Peyer's patch (tissue), 4 donors: ENCODE results near the gene GRM1. TPM values are rescaled to one million over a fixed set of nuclear protein-coding genes. Genes with fewer than 3 reads are reported as not detected.

Experiments
- DNase-seq, 3 donors: peaks; one replicate each; pipeline ENCODE4 v3.0.0-alpha.2; 2017 to 2019
- H3K27ac ChIP-seq, 4 donors: fragments of 200-600 bp; sonication (generic); one replicate each; pipeline ENCODE4 v1.5.1; 2016 to 2019
- H3K27me3 ChIP-seq, 2 donors: fragments of 200-600 bp; sonication (generic); one replicate each; pipeline ENCODE4 v1.5.1; 2019
- H3K36me3 ChIP-seq, 3 donors: fragments of 200-600 bp; sonication (generic); one replicate each; pipeline ENCODE4 v1.5.1; 2016 to 2019
- H3K4me1 ChIP-seq, 4 donors: fragments of 200-600 bp; sonication (generic); one replicate each; pipeline ENCODE4 v1.5.1; 2016 to 2019
- H3K4me3 ChIP-seq, 4 donors: fragments of 200-600 bp; sonication (generic); 1 replicate in 3 of 4; 2 replicates in 1 of 4; pipeline ENCODE4 v1.5.1; 2016 to 2019; ENCODE audit warnings: mild to moderate bottlenecking in 1 of 4
- H3K9me3 ChIP-seq, 4 donors: fragments of 200-600 bp; sonication (generic); one replicate each; pipeline ENCODE4 v1.5.1; 2016 to 2019; ENCODE audit warnings: mild to moderate bottlenecking in 1 of 4
- POLR2A ChIP-seq, 2 donors: fragments of 450-650 bp; IDR thresholded peaks; one replicate each; pipeline ENCODE4 v1.5.1; 2017; ENCODE audit warnings: antibody characterized with exemption in 2 of 2, mild to moderate bottlenecking in 2 of 2, moderate library complexity in 2 of 2
- total RNA-seq, 4 donors: library from RNA; depleted of rRNA; stranded (reverse); fragments of >200 nt; gene quantifications; one replicate each; pipeline ENCODE4 v1.1.0, GENCODE V29; 2016
- TF ChIP-seq, protein P1 (sequence below), 6 experiments: fragments of 450-650 bp in 4 of 6; fragments of 200-600 bp in 2 of 6; sonication (generic) in 1 of 6; IDR thresholded peaks; one replicate each; pipeline ENCODE4 v1.5.1; 2017 to 2019; ENCODE audit warnings: antibody characterized with exemption in 6 of 6, mild to moderate bottlenecking in 3 of 6, moderate library complexity in 1 of 6

Gene GRM1
- total RNA-seq, 4 donors from 2014 or later = not detected

DNA sequence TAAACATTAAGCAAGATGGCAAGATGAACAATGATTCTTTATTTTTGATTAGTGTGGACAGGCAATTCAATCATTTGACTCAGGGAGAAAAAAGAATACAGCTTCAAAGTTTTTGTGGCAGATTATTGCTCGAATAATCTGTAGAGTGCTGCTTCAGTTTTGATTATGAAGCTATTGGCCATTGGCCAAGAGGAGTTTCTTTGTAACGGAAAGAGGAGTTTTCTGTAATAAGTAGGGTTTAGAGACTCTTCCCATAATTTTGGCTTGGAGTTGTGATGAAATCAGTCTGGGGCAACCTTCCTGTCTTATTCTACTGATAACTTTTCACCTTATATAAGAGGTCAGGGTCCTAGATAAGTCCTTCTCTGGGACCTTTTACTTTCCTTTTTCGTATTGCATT, 258.1 kb downstream of the GRM1 start:
- H3K36me3 ChIP-seq = no peaks in the 10 kb centered on the region
- H3K4me1 ChIP-seq = no peaks in the 10 kb centered on the region
- H3K27ac ChIP-seq = no peak overlapping the region
- no peak for DNase-seq
- TF ChIP-seq, protein P1, sequence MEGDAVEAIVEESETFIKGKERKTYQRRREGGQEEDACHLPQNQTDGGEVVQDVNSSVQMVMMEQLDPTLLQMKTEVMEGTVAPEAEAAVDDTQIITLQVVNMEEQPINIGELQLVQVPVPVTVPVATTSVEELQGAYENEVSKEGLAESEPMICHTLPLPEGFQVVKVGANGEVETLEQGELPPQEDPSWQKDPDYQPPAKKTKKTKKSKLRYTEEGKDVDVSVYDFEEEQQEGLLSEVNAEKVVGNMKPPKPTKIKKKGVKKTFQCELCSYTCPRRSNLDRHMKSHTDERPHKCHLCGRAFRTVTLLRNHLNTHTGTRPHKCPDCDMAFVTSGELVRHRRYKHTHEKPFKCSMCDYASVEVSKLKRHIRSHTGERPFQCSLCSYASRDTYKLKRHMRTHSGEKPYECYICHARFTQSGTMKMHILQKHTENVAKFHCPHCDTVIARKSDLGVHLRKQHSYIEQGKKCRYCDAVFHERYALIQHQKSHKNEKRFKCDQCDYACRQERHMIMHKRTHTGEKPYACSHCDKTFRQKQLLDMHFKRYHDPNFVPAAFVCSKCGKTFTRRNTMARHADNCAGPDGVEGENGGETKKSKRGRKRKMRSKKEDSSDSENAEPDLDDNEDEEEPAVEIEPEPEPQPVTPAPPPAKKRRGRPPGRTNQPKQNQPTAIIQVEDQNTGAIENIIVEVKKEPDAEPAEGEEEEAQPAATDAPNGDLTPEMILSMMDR (IDR thresholded peaks at IDR 0.05) = no peak
- no peaks in the 10 kb centered on the region for H3K9me3 ChIP-seq
- no peaks in the 10 kb centered on the region for H3K27me3 ChIP-seq
- no peak overlapping the region for H3K4me3 ChIP-seq

DNA sequence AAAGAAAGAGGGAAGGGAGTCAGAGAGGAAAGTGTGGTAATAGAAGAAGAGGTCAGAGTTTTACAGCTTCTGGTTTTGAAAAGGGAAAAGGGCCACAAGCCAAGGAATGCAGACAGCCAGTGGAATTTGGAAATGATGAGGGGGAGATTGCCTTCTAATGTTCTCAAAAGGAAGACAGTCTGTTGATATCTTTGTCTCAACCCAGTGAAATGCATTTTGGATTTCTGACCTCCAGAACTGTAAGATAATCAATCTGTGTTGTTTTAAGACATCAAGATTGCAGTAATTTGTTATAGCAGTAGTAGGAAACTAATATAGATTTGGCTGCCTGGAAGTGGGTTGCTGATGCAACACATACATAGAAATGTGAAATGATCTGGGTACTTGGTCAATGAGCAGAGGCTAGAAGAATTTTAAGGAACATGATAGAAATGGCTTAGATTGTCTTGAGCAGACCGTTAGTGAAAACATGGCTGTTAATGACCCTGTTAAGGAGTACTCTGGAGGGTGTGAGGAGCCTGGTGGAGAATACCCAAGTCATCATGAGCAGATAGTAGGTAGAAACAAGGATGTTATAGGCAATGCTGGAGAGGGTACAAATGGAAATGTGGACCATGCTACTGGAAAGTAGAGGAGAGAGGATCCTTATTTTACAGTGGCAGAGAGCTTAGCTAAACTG, 259.0 kb downstream of the GRM1 start:
- no peak overlapping the region for H3K27ac ChIP-seq
- no peaks in the 10 kb centered on the region for H3K36me3 ChIP-seq
- TF ChIP-seq, protein P1 (IDR thresholded peaks at IDR 0.05) = no peak
- TF ChIP-seq POLR2A (IDR thresholded peaks at IDR 0.05) = no peak
- H3K4me3 ChIP-seq = no peak overlapping the region
- H3K4me1 ChIP-seq = no peaks in the 10 kb centered on the region
- no peaks in the 10 kb centered on the region for H3K9me3 ChIP-seq
- H3K27me3 ChIP-seq = no peaks in the 10 kb centered on the region
- DNase-seq = no peak

DNA sequence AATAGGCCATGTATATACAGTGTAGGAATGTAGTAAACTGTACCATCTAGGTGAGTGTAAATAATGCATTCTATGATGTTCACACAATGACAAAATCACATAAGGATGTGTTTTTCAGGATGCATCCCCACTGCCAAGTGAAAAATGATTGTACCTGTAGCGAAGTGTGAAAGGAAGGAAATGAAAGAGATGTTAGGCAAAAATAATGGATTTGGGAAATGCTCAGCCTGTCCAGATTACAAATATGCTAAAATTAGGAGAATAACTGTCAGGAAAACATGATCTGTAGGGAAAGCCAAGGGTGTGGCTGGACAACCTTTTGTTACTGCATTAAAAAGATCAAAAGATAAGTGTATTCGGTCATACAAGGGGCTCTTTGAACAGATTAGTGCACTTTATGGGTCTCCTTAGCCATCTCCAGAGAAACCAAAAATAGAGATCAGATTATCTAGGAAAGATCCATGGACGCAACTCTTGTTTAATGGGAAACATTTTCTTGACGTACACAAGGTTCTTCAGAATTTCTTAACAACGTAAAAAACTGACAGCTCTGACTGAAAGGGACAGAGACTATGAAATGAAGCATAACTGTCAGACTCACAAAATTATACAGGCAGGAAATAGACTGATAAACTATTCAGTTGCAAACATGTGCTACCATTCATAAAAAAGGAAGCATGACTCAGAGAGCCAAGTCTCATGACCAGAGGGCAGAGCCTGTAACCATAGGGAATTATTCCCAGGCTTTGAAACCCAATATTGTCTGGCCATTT, 261.1 kb downstream of the GRM1 start:
- Histone ChIP-seq H3K9me3 (no peaks in the 10 kb centered on the region), H3K4me1 (no peaks in the 10 kb centered on the region), H3K27ac (no peak overlapping the region), H3K4me3 (no peak overlapping the region), H3K27me3 (no peaks in the 10 kb centered on the region), H3K36me3 (no peaks in the 10 kb centered on the region)
- no peak for DNase-seq
- no peak for TF ChIP-seq POLR2A (IDR thresholded peaks at IDR 0.05)
- TF ChIP-seq, protein P1 (IDR thresholded peaks at IDR 0.05) = no peak

DNA sequence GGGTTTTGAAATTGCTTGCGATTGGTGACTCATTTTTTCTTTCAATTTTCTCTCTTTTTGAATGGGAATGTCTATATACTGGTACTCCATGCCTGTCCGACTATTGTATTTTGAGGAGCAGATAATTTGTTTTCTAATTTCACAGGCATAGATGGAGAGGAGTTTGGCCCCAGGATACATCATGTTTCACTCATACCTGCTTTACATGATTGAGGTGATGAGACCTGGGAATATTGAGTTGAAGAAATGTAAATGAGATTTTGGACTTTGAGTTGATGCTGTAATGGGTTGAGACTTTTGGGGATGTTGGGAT, 261.7 kb downstream of the GRM1 start:
- Histone ChIP-seq H3K4me1 (no peaks in the 10 kb centered on the region), H3K27me3 (no peaks in the 10 kb centered on the region), H3K9me3 (no peaks in the 10 kb centered on the region), H3K36me3 (no peaks in the 10 kb centered on the region), H3K4me3 (no peak overlapping the region), H3K27ac (no peak overlapping the region)
- TF ChIP-seq, protein P1 (IDR thresholded peaks at IDR 0.05) = no peak
- no peak for TF ChIP-seq POLR2A (IDR thresholded peaks at IDR 0.05)
- DNase-seq = no peak

DNA sequence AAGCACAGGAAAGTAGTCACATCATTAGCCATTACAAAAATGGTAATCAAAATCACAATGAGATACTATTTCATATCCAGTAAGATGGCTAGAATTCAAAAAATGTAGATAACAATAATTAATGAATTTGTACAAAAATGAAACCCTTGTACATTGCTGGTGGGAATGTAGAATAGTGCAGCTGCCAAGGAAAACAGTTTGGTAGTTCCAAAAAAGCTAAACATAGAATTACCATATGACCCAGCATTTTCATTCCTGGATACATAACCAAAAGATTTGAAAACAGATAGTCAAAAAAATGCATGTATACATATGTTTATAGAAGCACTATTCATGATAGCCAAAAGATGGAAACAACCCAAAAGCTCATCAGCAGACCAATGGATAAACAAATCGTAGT, 263.6 kb downstream of the GRM1 start:
- no peak overlapping the region for H3K4me3 ChIP-seq
- H3K27me3 ChIP-seq = no peaks in the 10 kb centered on the region
- H3K36me3 ChIP-seq = no peaks in the 10 kb centered on the region
- H3K4me1 ChIP-seq = no peaks in the 10 kb centered on the region
- no peaks in the 10 kb centered on the region for H3K9me3 ChIP-seq
- TF ChIP-seq, protein P1 (IDR thresholded peaks at IDR 0.05) = no peak
- no peak for TF ChIP-seq POLR2A (IDR thresholded peaks at IDR 0.05)
- H3K27ac ChIP-seq = no peak overlapping the region
- no peak for DNase-seq
